AG04449 (cell line): ENCODE results near the gene CPVL.

Experiments used
- CTCF ChIA-PET: fragments of 350-600 bp; formaldehyde crosslinking; extraction: SDS; loops from one replicate; lab custom pipeline; 2021; ENCODE audit warnings: antibody characterized with exemption; lab: Yijun Ruan, JAX
- POLR2A ChIA-PET: fragments of 400-600, 350-600 bp; formaldehyde crosslinking; extraction: SDS; loops from one replicate; lab custom pipeline; 2020; ENCODE audit warnings: antibody characterized with exemption, inconsistent platforms; lab: Yijun Ruan, JAX
- DNase-seq: peaks from one replicate; pipeline ENCODE4 v3.0.0-alpha.2; 2010; ENCODE audit warnings: low read depth, low spot score
- H3K4me3 ChIP-seq: 2 replicates; pipeline ENCODE4 v1.5.1; 2011; ENCODE audit warnings: low read depth, mild to moderate bottlenecking, control low read depth, low read length
- CTCF ChIP-seq: IDR thresholded peaks from one replicate; pipeline ENCODE4 v1.5.1; 2011; ENCODE audit warnings: mild to moderate bottlenecking, moderate library complexity, low read length, control low read depth, inconsistent platforms; ENCODE audit not compliant: insufficient read depth; ENCODE audit errors: missing control alignments

The CPVL gene

GRCh38 chr7:29192323-29192722 is 46.0 kb upstream of the CPVL start:
- H3K4me3 ChIP-seq, result no peak overlapping the region
- no peak for TF ChIP-seq CTCF
- POLR2A ChIA-PET, result no interaction called here
- CTCF ChIA-PET, result interaction anchor here (1.1 to 1.2 kb wide), 2 partner anchors 217 to 264 kb away, joined by 3 to 4 read pairs; no protein-coding TSS in a partner anchor
- DNase-seq, result no peak

GRCh38 chr7:29190349-29191045 is 44.2 kb upstream of the CPVL start:
- ChIA-PET POLR2A (no interaction called here), CTCF (interaction anchor here (0.6 to 4.3 kb wide), 21 partner anchors 8 to 269 kb away, joined by 3 to 38 read pairs (median 4); no protein-coding TSS in a partner anchor)
- no peak for TF ChIP-seq CTCF
- DNase-seq, result no peak
- H3K4me3 ChIP-seq, result no peak overlapping the region

GRCh38 chr7:29189743-29190201 is 43.4 kb upstream of the CPVL start:
- TF ChIP-seq CTCF, result peak; percentile 75
- POLR2A ChIA-PET, result no interaction called here
- CTCF ChIA-PET, result interaction anchor here (0.6 to 4.3 kb wide), 23 partner anchors 8 to 268 kb away, joined by 3 to 38 read pairs (median 4); no protein-coding TSS in a partner anchor
- H3K4me3 ChIP-seq, result no peak overlapping the region
- no peak for DNase-seq

- no peak for TF ChIP-seq CTCF
- DNase-seq, result no peak
- POLR2A ChIA-PET, result no interaction called here
- CTCF ChIA-PET, result interaction anchor here (1.0 kb wide), 1 partner anchor 220 kb away, joined by 3 read pairs; no protein-coding TSS in a partner anchor
- no peak overlapping the region for H3K4me3 ChIP-seq
These were observed 39.3 kb upstream of the CPVL start for GRCh38 chr7:29185613-29186012.

GRCh38 chr7:29184599-29184998 is 38.3 kb upstream of the CPVL start:
- ChIA-PET POLR2A (no interaction called here), CTCF (no interaction called here)
- H3K4me3 ChIP-seq, result no peak overlapping the region
- no peak for TF ChIP-seq CTCF
- no peak for DNase-seq

- no peak overlapping the region for H3K4me3 ChIP-seq
- no peak for DNase-seq
- no peak for TF ChIP-seq CTCF
- CTCF ChIA-PET, result no interaction called here
- POLR2A ChIA-PET, result no interaction called here
These were observed 32.8 kb upstream of the CPVL start for GRCh38 chr7:29179115-29179514.
